KMS-11 (cell line): ENCODE measurements around the gene RNF2.

ENCODE experiments used
- H2AFZ ChIP-seq: fragments of 200-600 bp; sonication (generic); 2 replicates; pipeline ENCODE4 v1.6.1; 2016; ENCODE audit warnings: antibody characterized with exemption, mixed run types, low read depth
- H3K27ac ChIP-seq: fragments of 200-600 bp; sonication (generic); 2 replicates; pipeline ENCODE4 v1.6.1; 2016; ENCODE audit warnings: mild to moderate bottlenecking, mixed run types
- H3K27me3 ChIP-seq: fragments of 200-600 bp; sonication (generic); 2 replicates; pipeline ENCODE4 v1.6.1; 2017; ENCODE audit warnings: mild to moderate bottlenecking, low read depth, mixed run types, moderate library complexity; ENCODE audit not compliant: insufficient read depth
- H3K36me3 ChIP-seq: fragments of 200-600 bp; sonication (generic); 2 replicates; pipeline ENCODE4 v1.6.1; 2017; ENCODE audit warnings: mild to moderate bottlenecking, mixed run types; ENCODE audit not compliant: insufficient read depth
- H3K4me1 ChIP-seq: fragments of 200-600 bp; sonication (generic); 2 replicates; pipeline ENCODE4 v1.6.1; 2016; ENCODE audit warnings: mild to moderate bottlenecking, low read depth, mixed run types; ENCODE audit not compliant: poor library complexity, severe bottlenecking
- H3K4me2 ChIP-seq: fragments of 200-600 bp; sonication (generic); 2 replicates; pipeline ENCODE4 v1.7.0; 2016; ENCODE audit warnings: mild to moderate bottlenecking, mixed run types
- H3K4me3 ChIP-seq: fragments of 200-600 bp; sonication (generic); IDR thresholded peaks from 2 replicates; pipeline ENCODE4 v1.6.1; 2017; ENCODE audit warnings: low read depth, low read length, mixed read lengths; ENCODE audit not compliant: insufficient read depth
- H3K79me2 ChIP-seq: fragments of 200-600 bp; sonication (generic); 2 replicates; pipeline ENCODE4 v1.6.1; 2016; ENCODE audit warnings: low read depth, mixed run types; ENCODE audit not compliant: insufficient read depth
- H3K9ac ChIP-seq: fragments of 200-600 bp; sonication (generic); 2 replicates; pipeline ENCODE4 v1.6.1; 2016; ENCODE audit warnings: mild to moderate bottlenecking, mixed run types
- H4K20me1 ChIP-seq: fragments of 200-600 bp; sonication (generic); 2 replicates; pipeline ENCODE4 v1.6.1; 2016; ENCODE audit warnings: mild to moderate bottlenecking, mixed run types; ENCODE audit not compliant: insufficient read depth
- TF ChIP-seq, protein P1 (sequence below): fragments of 200-600 bp; sonication (generic); conservative IDR thresholded peaks from 2 replicates; pipeline ENCODE4 v1.6.1; 2017; ENCODE audit warnings: low read depth, mild to moderate bottlenecking, antibody characterized with exemption, low read length, moderate library complexity, mixed read lengths

Gene RNF2

GRCh38 chr1:185050823-185051451, 5.6 kb downstream of the RNF2 start:
- Histone ChIP-seq H3K27me3 (no peaks in the 10 kb centered on the region), H3K9ac (no peak overlapping the region), H3K36me3 (no peaks in the 10 kb centered on the region), H2AFZ (no peak overlapping the region), H3K4me3 (no peak overlapping the region), H3K79me2 (peaks cover 80% of the 10 kb centered on the region), H4K20me1 (peaks cover 9% of the 10 kb centered on the region; the same call in 1 of the 2 replicates), H3K27ac (no peak overlapping the region), H3K4me1 (peaks cover 20% of the 10 kb centered on the region), H3K4me2 (no peak overlapping the region)
- TF ChIP-seq, protein P1, sequence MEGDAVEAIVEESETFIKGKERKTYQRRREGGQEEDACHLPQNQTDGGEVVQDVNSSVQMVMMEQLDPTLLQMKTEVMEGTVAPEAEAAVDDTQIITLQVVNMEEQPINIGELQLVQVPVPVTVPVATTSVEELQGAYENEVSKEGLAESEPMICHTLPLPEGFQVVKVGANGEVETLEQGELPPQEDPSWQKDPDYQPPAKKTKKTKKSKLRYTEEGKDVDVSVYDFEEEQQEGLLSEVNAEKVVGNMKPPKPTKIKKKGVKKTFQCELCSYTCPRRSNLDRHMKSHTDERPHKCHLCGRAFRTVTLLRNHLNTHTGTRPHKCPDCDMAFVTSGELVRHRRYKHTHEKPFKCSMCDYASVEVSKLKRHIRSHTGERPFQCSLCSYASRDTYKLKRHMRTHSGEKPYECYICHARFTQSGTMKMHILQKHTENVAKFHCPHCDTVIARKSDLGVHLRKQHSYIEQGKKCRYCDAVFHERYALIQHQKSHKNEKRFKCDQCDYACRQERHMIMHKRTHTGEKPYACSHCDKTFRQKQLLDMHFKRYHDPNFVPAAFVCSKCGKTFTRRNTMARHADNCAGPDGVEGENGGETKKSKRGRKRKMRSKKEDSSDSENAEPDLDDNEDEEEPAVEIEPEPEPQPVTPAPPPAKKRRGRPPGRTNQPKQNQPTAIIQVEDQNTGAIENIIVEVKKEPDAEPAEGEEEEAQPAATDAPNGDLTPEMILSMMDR = no peak

GRCh38 chr1:185053204-185053603, 7.8 kb downstream of the RNF2 start:
- TF ChIP-seq, protein P1 = no peak
- Histone ChIP-seq H3K9ac (no peak overlapping the region), H4K20me1 (no peaks in the 10 kb centered on the region; the same call in 1 of the 2 replicates), H3K79me2 (peaks cover 77% of the 10 kb centered on the region), H2AFZ (no peak overlapping the region), H3K27me3 (no peaks in the 10 kb centered on the region), H3K4me1 (peaks cover 3% of the 10 kb centered on the region), H3K36me3 (no peaks in the 10 kb centered on the region), H3K4me3 (no peak overlapping the region), H3K27ac (no peak overlapping the region), H3K4me2 (no peak overlapping the region)

- H3K9ac ChIP-seq = no peak overlapping the region
- H3K36me3 ChIP-seq = no peaks in the 10 kb centered on the region
- no peak overlapping the region for H3K27ac ChIP-seq
- H4K20me1 ChIP-seq = no peaks in the 10 kb centered on the region; the same call in 1 of the 2 replicates
- no peaks in the 10 kb centered on the region for H3K4me1 ChIP-seq
- H3K27me3 ChIP-seq = no peaks in the 10 kb centered on the region
- H3K4me2 ChIP-seq = no peak overlapping the region
- H3K4me3 ChIP-seq = no peak overlapping the region
- H3K79me2 ChIP-seq = peaks cover 76% of the 10 kb centered on the region
- TF ChIP-seq, protein P1 = no peak
- no peak overlapping the region for H2AFZ ChIP-seq
Observed at GRCh38 chr1:185054365-185055060, 9.2 kb downstream of the RNF2 start.

- Histone ChIP-seq H3K4me2 (no peak overlapping the region), H3K27ac (no peak overlapping the region), H3K27me3 (no peaks in the 10 kb centered on the region), H3K9ac (no peak overlapping the region), H3K4me3 (no peak overlapping the region), H3K36me3 (no peaks in the 10 kb centered on the region), H3K79me2 (peaks cover 68% of the 10 kb centered on the region; the same call in 1 of the 2 replicates), H2AFZ (no peak overlapping the region), H4K20me1 (no peaks in the 10 kb centered on the region; the same call in 1 of the 2 replicates), H3K4me1 (peaks cover 5% of the 10 kb centered on the region)
- TF ChIP-seq, protein P1 = no peak
Observed at GRCh38 chr1:185058110-185058509, 12.8 kb downstream of the RNF2 start.
